Ovary (tissue), 3 donors: ENCODE results near the gene RBM28.

Experiments
- CTCF ChIP-seq, 3 donors: fragments of 450-650 bp in 2 of 3; fragments of 200-600 bp in 1 of 3; IDR thresholded peaks; one replicate each; pipeline versions ENCODE4 v1.5.1 to v1.8.0; 2016 to 2022; ENCODE audit warnings: antibody characterized with exemption in 3 of 3, mild to moderate bottlenecking in 1 of 3
- EP300 ChIP-seq: sonication (generic); formaldehyde crosslinking; IDR thresholded peaks from one replicate; pipeline ENCODE4 v1.6.1; 2017; ENCODE audit warnings: antibody characterized with exemption
- POLR2A ChIP-seq: fragments of 450-650 bp; IDR thresholded peaks from one replicate; pipeline ENCODE4 v1.6.1; 2017; ENCODE audit warnings: antibody characterized with exemption, mild to moderate bottlenecking, moderate library complexity
- donor health status: DM: no; HTN: no; CAD: no.

GRCh38 chr7:128388145-128388485, 44.4 kb upstream of the RBM28 start:
- TF ChIP-seq POLR2A (no peak), EP300 (no peak), CTCF (IDR thresholded peaks at IDR 0.05) (no peak)
